Right atrium auricular region (tissue), 2 donors: ENCODE data around the gene RAB15. TPM values are rescaled to one million over a fixed set of nuclear protein-coding genes. Genes with fewer than 3 reads are reported as not detected.

Experiments
- DNase-seq: peaks from one replicate; pipeline ENCODE4 v3.0.0-alpha.2; 2019; ENCODE audit warnings: low spot score
- H3K27ac ChIP-seq, 2 donors: fragments of 200-600 bp; sonication (generic); 1 replicate in 1 of 2; 2 replicates in 1 of 2; pipeline ENCODE4 v1.5.1; 2016 to 2019
- H3K27me3 ChIP-seq, 2 donors: fragments of 200-600 bp; sonication (generic); one replicate each; pipeline versions ENCODE4 v1.5.1 to v1.6.0; 2017 to 2019
- H3K36me3 ChIP-seq: fragments of 200-600 bp; sonication (generic); one replicate; pipeline ENCODE4 v1.5.1; 2016
- H3K4me1 ChIP-seq, 2 donors: fragments of 200-600 bp; sonication (generic); one replicate each; pipeline versions ENCODE4 v1.5.1 to v1.6.0; 2017 to 2019
- H3K4me3 ChIP-seq, 2 donors: fragments of 200-600 bp; sonication (generic); 1 replicate in 1 of 2; 2 replicates in 1 of 2; pipeline ENCODE4 v1.5.1; 2017 to 2019; ENCODE audit warnings: mild to moderate bottlenecking in 1 of 2, moderate library complexity in 1 of 2
- H3K9me3 ChIP-seq, 2 donors: fragments of 200-600 bp; sonication (generic); one replicate each; pipeline ENCODE4 v1.5.1; 2019
- total RNA-seq, 2 donors: library from RNA; depleted of rRNA; stranded (reverse); fragments of >200 nt; gene quantifications; one replicate each; pipeline ENCODE4 v1.1.0, GENCODE V29; 2016
- TF ChIP-seq, protein P1 (sequence below), 2 donors: fragments of 200-600 bp; sonication (generic); IDR thresholded peaks; one replicate each; pipeline ENCODE4 v1.5.1; 2019; ENCODE audit warnings: antibody characterized with exemption in 2 of 2

The RAB15 gene
- total RNA-seq, 2 donors from 2014 or later, result 9.8 to 69.0 TPM

DNA sequence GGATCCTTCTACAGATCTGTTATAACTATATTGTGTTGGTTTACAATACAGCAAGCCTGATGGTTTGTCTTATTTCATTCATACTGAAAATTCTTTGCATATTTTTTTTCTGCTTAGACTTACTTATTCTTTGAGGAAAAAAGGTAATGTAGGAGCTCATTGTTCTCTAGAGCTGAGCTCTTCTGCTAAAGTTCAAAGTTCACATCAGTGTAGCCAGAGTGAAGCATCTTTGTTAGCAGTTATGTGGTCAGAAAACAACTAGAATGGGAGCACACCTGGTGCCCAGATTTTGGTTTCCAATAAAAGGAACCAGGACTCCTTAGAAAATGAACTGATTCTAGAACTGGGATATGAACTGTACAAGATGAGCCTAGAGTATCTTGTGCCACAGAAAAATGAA, 39.9 kb downstream of the RAB15 start:
- H3K4me1 ChIP-seq, result peaks cover 0 to 38% of the 10 kb centered on the region in 2 donors
- no peak overlapping the region for H3K4me3 ChIP-seq
- no peaks in the 10 kb centered on the region for H3K27me3 ChIP-seq
- H3K27ac ChIP-seq, result no peak overlapping the region
- H3K9me3 ChIP-seq, result no peaks in the 10 kb centered on the region
- H3K36me3 ChIP-seq, result peaks cover 28% of the 10 kb centered on the region
- TF ChIP-seq, protein P1, sequence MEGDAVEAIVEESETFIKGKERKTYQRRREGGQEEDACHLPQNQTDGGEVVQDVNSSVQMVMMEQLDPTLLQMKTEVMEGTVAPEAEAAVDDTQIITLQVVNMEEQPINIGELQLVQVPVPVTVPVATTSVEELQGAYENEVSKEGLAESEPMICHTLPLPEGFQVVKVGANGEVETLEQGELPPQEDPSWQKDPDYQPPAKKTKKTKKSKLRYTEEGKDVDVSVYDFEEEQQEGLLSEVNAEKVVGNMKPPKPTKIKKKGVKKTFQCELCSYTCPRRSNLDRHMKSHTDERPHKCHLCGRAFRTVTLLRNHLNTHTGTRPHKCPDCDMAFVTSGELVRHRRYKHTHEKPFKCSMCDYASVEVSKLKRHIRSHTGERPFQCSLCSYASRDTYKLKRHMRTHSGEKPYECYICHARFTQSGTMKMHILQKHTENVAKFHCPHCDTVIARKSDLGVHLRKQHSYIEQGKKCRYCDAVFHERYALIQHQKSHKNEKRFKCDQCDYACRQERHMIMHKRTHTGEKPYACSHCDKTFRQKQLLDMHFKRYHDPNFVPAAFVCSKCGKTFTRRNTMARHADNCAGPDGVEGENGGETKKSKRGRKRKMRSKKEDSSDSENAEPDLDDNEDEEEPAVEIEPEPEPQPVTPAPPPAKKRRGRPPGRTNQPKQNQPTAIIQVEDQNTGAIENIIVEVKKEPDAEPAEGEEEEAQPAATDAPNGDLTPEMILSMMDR (IDR thresholded peaks at IDR 0.05), result no peak
- no peak for DNase-seq

DNA sequence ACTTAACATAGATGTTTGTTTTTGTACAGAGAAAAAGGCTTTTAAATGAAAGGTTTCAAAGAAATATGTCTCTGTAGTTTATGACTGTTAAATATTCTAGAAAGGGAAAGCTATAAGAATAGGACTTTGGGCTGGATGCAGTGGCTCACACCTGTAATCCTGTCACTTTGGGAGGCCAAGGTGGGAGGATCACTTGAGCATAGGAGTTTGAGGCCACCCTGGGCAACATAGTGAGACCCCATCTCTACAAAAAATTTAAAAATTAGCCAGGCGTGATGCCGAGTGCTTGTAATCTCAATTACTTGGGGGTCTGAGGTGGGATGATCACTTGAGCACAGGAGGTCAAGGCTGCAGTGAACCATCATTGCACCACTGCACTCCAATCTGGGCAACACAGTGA, 41.0 kb downstream of the RAB15 start:
- Histone ChIP-seq H3K4me1 (peaks cover 0 to 34% of the 10 kb centered on the region in 2 donors), H3K27ac (peak overlapping the region in 1 of 2 donors; percentile 76), H3K9me3 (no peaks in the 10 kb centered on the region), H3K36me3 (peaks cover 39% of the 10 kb centered on the region), H3K4me3 (no peak overlapping the region), H3K27me3 (no peaks in the 10 kb centered on the region)
- no peak for DNase-seq
- TF ChIP-seq, protein P1 (IDR thresholded peaks at IDR 0.05), result no peak

DNA sequence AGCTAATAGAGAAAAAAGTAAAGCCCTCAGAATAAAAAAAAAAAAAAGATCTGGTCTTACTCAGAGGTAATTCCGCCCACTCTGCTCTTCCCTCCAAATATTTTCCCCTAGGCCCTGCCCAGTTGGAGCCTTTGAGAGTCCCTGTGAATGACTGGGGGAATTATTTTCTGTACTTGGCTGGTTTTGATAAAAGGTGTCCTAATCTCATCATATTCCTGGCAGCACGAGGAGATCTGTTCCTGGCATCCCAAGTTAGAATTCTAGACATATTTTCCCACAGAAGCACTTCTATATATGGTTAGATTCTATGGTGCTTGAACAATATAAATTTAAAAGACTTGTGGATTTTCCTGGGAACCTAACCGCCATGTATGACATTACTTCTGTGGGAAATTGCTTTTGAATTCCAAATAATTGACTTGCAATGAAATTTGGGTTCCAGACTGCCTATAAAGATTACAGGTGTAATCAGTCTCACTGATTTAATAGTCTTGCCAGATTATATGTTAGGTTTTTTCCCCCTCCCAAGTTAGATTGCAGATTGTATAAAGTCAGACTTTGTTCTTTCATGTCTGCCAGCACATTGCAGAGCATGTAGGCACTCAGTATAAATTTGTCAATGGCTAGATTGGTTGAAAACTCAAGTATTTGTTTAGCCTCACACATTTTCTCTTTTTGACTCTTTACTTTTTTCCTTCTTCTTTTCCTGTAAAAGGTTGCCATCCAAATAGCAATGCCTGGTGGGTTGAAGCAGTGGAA, 41.9 kb downstream of the RAB15 start:
- no peak overlapping the region for H3K4me3 ChIP-seq
- H3K36me3 ChIP-seq, result peaks cover 45% of the 10 kb centered on the region
- peak overlapping the region; percentile 40 to 76 for H3K27ac ChIP-seq
- TF ChIP-seq, protein P1 (IDR thresholded peaks at IDR 0.05), result no peak
- no peaks in the 10 kb centered on the region for H3K27me3 ChIP-seq
- no peak for DNase-seq
- peaks cover 0 to 31% of the 10 kb centered on the region in 2 donors for H3K4me1 ChIP-seq
- no peaks in the 10 kb centered on the region for H3K9me3 ChIP-seq

DNA sequence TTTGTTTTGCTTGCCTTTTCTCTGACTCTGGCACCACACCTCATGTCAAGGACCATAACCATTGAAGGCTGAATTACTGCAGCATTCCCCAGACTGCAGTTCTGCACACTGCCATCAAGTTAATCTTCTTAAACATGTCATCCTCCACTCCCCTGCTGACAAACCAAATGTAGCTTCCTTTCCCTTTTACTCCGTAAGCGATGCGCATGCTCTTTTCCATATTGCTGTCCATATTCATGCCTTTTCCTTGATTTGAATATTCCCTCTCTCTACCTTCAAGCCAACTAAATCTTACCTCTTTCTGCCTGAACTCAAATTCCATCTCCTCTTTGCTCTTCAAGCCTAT, 43.1 kb downstream of the RAB15 start:
- Histone ChIP-seq H3K27ac (peak overlapping the region in 1 of 2 donors; percentile 76), H3K9me3 (no peaks in the 10 kb centered on the region), H3K4me3 (no peak overlapping the region), H3K4me1 (peaks cover 0 to 18% of the 10 kb centered on the region in 2 donors), H3K36me3 (peaks cover 57% of the 10 kb centered on the region), H3K27me3 (no peaks in the 10 kb centered on the region)
- TF ChIP-seq, protein P1 (IDR thresholded peaks at IDR 0.05), result no peak
- DNase-seq, result no peak

DNA sequence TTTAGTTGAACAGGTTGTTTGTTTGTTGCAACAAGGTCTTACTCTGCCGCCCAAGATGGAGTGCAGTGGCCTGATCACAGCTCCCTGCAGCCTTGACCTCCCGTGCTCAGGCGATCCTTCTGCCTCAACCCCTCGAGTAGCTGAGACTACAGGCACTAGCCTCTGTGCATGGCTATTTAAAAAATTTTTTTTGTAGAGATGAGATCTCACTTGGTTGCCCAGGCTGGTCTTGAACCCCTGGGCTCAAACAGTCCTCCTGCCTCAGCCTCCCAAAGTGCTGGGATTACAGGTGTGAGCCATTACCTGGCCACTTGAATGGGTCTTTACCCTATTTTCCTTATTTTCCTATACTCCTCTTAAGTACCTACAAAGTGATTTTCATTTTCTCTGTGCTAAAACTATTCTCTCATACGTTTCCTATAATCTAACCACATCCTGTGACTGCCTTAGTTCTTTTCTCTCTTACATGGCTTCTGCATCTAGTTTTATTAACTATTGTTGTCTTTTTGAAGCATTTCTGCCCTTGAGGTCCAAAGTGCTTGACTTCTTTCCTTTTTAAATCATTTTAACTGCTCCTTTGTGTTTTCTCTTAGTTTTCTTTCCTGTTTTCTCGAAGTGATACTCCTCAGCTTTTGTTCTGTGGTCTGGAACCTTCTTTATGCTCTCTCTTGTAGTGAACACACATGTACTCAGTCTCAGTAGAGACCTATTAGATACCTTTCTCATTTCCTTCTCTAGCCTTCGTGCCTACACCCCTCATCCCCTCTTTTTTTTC, 43.7 kb downstream of the RAB15 start:
- DNase-seq, result no peak
- no peaks in the 10 kb centered on the region for H3K9me3 ChIP-seq
- H3K36me3 ChIP-seq, result peaks cover 52% of the 10 kb centered on the region
- H3K4me1 ChIP-seq, result peaks cover 0 to 18% of the 10 kb centered on the region in 2 donors
- no peaks in the 10 kb centered on the region for H3K27me3 ChIP-seq
- H3K27ac ChIP-seq, result peak overlapping the region in 1 of 2 donors; percentile 4
- TF ChIP-seq, protein P1 (IDR thresholded peaks at IDR 0.05), result no peak
- no peak overlapping the region for H3K4me3 ChIP-seq
